NB4 (cell line): ENCODE measurements around the gene MCTP2.

Source experiments
- POLR2A ChIP-seq: IDR thresholded peaks from 2 replicates; pipeline ENCODE4 v1.6.1; 2011; ENCODE audit warnings: mild to moderate bottlenecking; ENCODE audit not compliant: insufficient read length; ENCODE audit errors: extremely low read depth
- TF ChIP-seq, protein P1 (sequence below): IDR thresholded peaks from one replicate; pipeline ENCODE4 v1.5.1; 2012; ENCODE audit warnings: low read depth, low read length

DNA sequence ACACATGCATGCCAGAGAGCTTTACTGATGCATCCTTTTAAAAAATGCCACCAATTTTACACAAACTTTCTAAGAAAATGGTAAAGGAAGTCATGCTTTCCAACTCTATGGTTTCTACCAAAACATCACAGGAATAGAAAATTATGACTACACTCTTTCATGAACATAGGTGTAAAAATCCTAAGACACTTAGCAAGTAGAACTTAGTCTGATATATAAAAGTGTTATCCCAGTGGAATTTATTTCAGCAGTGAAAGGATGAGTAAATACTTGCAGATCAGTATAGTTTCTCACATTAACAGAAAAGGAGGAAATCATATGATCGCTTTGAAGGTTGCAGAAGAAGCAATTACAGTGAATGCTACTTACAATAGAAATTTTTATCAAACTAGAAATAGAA, 43.4 kb downstream of the MCTP2 start:
- TF ChIP-seq, protein P1, sequence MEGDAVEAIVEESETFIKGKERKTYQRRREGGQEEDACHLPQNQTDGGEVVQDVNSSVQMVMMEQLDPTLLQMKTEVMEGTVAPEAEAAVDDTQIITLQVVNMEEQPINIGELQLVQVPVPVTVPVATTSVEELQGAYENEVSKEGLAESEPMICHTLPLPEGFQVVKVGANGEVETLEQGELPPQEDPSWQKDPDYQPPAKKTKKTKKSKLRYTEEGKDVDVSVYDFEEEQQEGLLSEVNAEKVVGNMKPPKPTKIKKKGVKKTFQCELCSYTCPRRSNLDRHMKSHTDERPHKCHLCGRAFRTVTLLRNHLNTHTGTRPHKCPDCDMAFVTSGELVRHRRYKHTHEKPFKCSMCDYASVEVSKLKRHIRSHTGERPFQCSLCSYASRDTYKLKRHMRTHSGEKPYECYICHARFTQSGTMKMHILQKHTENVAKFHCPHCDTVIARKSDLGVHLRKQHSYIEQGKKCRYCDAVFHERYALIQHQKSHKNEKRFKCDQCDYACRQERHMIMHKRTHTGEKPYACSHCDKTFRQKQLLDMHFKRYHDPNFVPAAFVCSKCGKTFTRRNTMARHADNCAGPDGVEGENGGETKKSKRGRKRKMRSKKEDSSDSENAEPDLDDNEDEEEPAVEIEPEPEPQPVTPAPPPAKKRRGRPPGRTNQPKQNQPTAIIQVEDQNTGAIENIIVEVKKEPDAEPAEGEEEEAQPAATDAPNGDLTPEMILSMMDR = no peak
- no peak for TF ChIP-seq POLR2A
